Panc1 (cell line): ENCODE measurements around the gene MISP3. TPM values are rescaled to one million over a fixed set of nuclear protein-coding genes. Genes with fewer than 3 reads are reported as not detected.

Source experiments
- ATAC-seq: fragments of 200-7000 bp; cut with Tn5 transposase; 2 replicates; pipeline ENCODE4 v1.9.1; 2020; ENCODE audit warnings: mild to moderate bottlenecking, moderate library complexity
- BruUV-seq: library from RNA; stranded (reverse); fragments of 400-500 nt; replicated peaks from 2 replicates; lab custom pipeline; 2021; lab: Mats Ljungman, UMichigan
- CTCF ChIA-PET: fragments of 300-600 bp; sonication (Branson Sonifier 250); formaldehyde crosslinking; loops from one replicate; lab custom pipeline; 2022; ENCODE audit warnings: antibody characterized with exemption; lab: Charles Lee
- POLR2A ChIA-PET: fragments of 300-600 bp; sonication (Branson Sonifier 250); formaldehyde crosslinking; loops from one replicate; lab custom pipeline; 2022; ENCODE audit warnings: antibody characterized with exemption; lab: Charles Lee
- DNase-seq: peaks from one replicate; pipeline ENCODE4 v3.0.0-alpha.2; 2010; ENCODE audit warnings: low read depth, low spot score
- H3K27ac ChIP-seq: 2 replicates; pipeline ENCODE4 v1.5.1; 2011; ENCODE audit warnings: mild to moderate bottlenecking, low read length, inconsistent platforms
- H3K27me3 ChIP-seq: fragments of 200-500 bp; sonication (Bioruptor generic); 2 replicates; pipeline ENCODE4 v1.6.0; 2014; ENCODE audit warnings: low read length, inconsistent platforms; ENCODE audit not compliant: control insufficient read depth, insufficient read depth
- H3K36me3 ChIP-seq: fragments of 200-500 bp; sonication (Bioruptor generic); 2 replicates; pipeline ENCODE4 v1.5.1; 2014; ENCODE audit warnings: inconsistent platforms, mild to moderate bottlenecking, low read length, moderate library complexity; ENCODE audit not compliant: control insufficient read depth, insufficient read depth
- H3K4me1 ChIP-seq: 2 replicates; pipeline ENCODE4 v1.5.1; 2011; ENCODE audit warnings: inconsistent platforms, mild to moderate bottlenecking, low read length, moderate library complexity; ENCODE audit not compliant: control insufficient read depth, insufficient read depth
- H3K4me3 ChIP-seq, 2 experiments: 2 replicates each; pipeline ENCODE4 v1.5.1; 2011 to 2012; ENCODE audit warnings: low read depth in 2 of 2, low read length in 2 of 2, mild to moderate bottlenecking in 2 of 2, inconsistent platforms in 1 of 2, moderate library complexity in 1 of 2
- H3K9me3 ChIP-seq: fragments of 200-500 bp; sonication (Bioruptor generic); 2 replicates; pipeline ENCODE4 v1.5.1; 2014; ENCODE audit warnings: low read depth, mild to moderate bottlenecking, inconsistent platforms, low read length, moderate library complexity; ENCODE audit not compliant: control insufficient read depth, insufficient read depth
- POLR2AphosphoS5 ChIP-seq: IDR thresholded peaks from 2 replicates; pipeline ENCODE4 v1.6.1; 2012; ENCODE audit warnings: mild to moderate bottlenecking, low read depth, low read length, moderate library complexity
- SIN3A ChIP-seq: IDR thresholded peaks from 2 replicates; pipeline ENCODE4 v1.6.1; 2012; ENCODE audit warnings: low read depth, mild to moderate bottlenecking, low read length, moderate library complexity, borderline replicate concordance; ENCODE audit not compliant: insufficient read depth
- TCF7L2 ChIP-seq: IDR thresholded peaks from 2 replicates; pipeline ENCODE4 v1.6.1; 2011; ENCODE audit warnings: mild to moderate bottlenecking, low read depth, low read length, inconsistent platforms
- in situ Hi-C: cut with HindIII; loops from 2 replicates; pipeline ENCODE4 v1.10.0; 2016; ENCODE audit warnings: low sequenced_read_pairs, low pct_unique_long_range_greater_than_20kb
- intact Hi-C: fragments of 100-400 bp; cut with micrococcal nuclease; formaldehyde crosslinking; loops from one replicate; pipeline ENCODE4 v1.10.0; 2022; ENCODE audit not compliant: unreplicated experiment
- total RNA-seq: library from RNA; stranded (reverse); gene quantifications from one replicate; pipeline ENCODE4 v1.2.1, GENCODE V29; 2021; ENCODE audit not compliant: unreplicated experiment
- TF ChIP-seq, protein P1 (sequence below): fragments of 450-650 bp; IDR thresholded peaks from 2 replicates; pipeline ENCODE4 v1.5.1; 2017; ENCODE audit warnings: mild to moderate bottlenecking
- TF ChIP-seq, protein P2 (sequence below), 2 experiments: IDR thresholded peaks; 2 replicates each; pipeline ENCODE4 v1.6.1; 2011 to 2012; ENCODE audit warnings: low read depth in 2 of 2, control low read depth in 1 of 2, low read length in 1 of 2, mild to moderate bottlenecking in 1 of 2, moderate library complexity in 1 of 2; ENCODE audit not compliant: insufficient read depth in 1 of 2

The MISP3 gene
- total RNA-seq, 1 experiment from 2014 or later = 1.5 TPM

DNA sequence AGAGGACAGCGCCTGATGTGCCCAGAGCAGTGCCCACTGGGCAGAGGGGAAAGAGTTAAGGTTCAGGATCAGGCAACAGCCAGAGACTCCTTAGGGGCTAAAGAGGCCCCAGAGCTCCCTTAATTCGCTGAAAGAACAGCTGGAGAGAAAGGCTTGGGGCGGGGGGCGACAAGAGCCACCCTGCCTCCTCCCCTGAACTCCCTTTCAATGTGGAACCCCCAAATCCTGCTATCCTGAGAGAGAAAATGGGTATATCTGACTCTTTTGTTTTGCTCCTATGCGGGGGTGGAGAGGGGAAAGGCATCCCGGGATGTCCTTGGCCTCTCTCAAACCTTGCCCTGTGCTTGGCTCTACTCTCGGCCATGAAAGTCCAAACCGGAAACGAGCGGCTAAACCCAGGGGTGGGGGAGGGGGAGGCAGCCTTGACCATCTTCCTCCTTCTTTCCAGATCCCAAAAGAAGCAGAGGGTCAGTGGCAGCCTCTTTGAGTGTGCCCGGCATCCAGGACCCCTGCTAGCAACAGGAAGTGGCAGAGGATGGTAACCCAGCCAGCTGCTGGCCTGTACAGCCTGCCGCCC, 40.3 kb downstream of the MISP3 start:
- H3K4me1 ChIP-seq = peaks cover 31% of the 10 kb centered on the region
- H3K4me3 ChIP-seq = no peak overlapping the region
- H3K27me3 ChIP-seq = no peaks in the 10 kb centered on the region
- no peaks in the 10 kb centered on the region for H3K9me3 ChIP-seq
- TF ChIP-seq TCF7L2 = no peak
- no peaks in the 10 kb centered on the region for H3K36me3 ChIP-seq
- intact Hi-C loops (no loop called here), in situ Hi-C loops (no loop called here)
- DNase-seq (no peak), ATAC-seq (no peak)
- ChIA-PET CTCF (no interaction called here), POLR2A (interaction anchor here (0.6 kb wide), 1 partner anchor 64 kb away, joined by 11 read pairs; no protein-coding TSS in a partner anchor)
- peak overlapping the region; percentile 68 for H3K27ac ChIP-seq
- BruUV-seq = no TSS peak

DNA sequence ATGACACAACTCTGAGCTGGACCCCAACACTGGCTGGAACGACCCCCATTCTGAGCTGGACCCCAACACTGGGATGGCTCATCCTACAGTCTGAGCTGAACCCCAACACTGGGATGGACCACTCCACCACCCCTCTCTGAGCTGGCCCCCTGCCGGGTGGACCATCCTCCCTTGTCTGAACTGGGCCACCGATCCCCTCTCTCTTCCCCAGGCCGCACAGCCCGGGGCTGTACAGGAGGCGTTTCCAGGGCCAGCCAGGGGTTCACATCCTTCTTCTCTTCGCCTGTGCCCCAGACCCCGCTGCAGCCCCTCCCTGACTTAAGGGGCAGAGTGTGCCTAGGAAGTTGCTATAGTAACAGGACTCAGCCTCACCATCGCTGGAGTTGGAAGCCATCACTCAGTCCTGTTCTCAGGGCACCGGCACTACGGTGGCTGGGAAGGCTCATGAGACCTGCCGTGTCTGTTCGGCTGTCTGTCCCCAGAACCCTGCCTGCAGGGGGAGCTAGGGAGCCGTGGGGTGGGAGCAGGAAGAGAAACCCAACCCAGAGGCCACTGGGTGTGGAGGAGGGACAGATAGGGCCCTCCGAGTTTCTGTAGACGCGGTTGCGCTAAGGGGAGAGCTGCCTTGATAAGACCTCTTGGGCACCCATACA, 41.3 kb downstream of the MISP3 start:
- H3K9me3 ChIP-seq = no peaks in the 10 kb centered on the region
- CTCF ChIA-PET = interaction anchor here (0.5 to 1.5 kb wide), 4 partner anchors 9 to 259 kb away, joined by 4 to 9 read pairs (median 6); partner anchors contain the start of gene ASF1B
- ATAC-seq (no peak), DNase-seq (no peak)
- intact Hi-C loops = no loop called here
- 0 out of 4 replicates have a peak overlapping the region, but pooled peaks of 1 of the 2 experiments have one; percentile 2 for H3K4me3 ChIP-seq
- in situ Hi-C loops = no loop called here
- H3K27ac ChIP-seq = peak overlapping the region; percentile 34; the same call in 1 of the 2 replicates
- H3K4me1 ChIP-seq = peaks cover 36% of the 10 kb centered on the region
- POLR2A ChIA-PET = no interaction called here
- H3K36me3 ChIP-seq = no peaks in the 10 kb centered on the region
- BruUV-seq = no TSS peak
- no peaks in the 10 kb centered on the region for H3K27me3 ChIP-seq
- TF ChIP-seq TCF7L2 = no peak
- no peak for TF ChIP-seq POLR2AphosphoS5

DNA sequence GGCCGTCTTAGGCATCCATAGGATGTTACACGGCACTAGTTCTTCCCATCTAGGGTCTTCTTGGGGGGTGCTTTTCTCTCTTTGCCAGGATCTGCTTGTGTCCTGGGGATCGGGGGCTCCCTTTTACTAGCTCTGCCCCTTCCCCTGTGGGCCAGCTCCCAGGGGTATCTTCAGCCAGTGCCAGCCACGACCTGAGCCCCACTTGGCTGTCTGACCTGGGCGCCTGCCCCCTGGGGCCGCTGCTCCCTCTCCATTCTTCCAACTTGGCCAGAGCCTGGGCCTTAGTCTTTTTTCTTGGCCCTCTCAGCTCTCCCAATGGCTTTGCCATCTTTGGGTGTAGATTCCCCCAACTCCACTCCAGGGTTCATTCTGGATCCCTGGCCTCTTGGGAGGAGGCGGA, 41.9 kb downstream of the MISP3 start:
- intact Hi-C loops = no loop called here
- ChIA-PET POLR2A (interaction anchor here (0.6 kb wide), 1 partner anchor 216 kb away, joined by 4 read pairs; no protein-coding TSS in a partner anchor), CTCF (interaction anchor here (0.6 to 1.5 kb wide), 3 partner anchors 22 to 260 kb away, joined by 3 to 5 read pairs (median 4); partner anchors contain the start of gene ASF1B)
- DNase-seq (no peak), ATAC-seq (no peak)
- no TSS peak for BruUV-seq
- Histone ChIP-seq H3K4me3 (no peak overlapping the region), H3K27ac (no peak overlapping the region), H3K9me3 (no peaks in the 10 kb centered on the region), H3K36me3 (no peaks in the 10 kb centered on the region), H3K4me1 (peaks cover 41% of the 10 kb centered on the region), H3K27me3 (no peaks in the 10 kb centered on the region)
- in situ Hi-C loops = no loop called here
- TF ChIP-seq, protein P1, sequence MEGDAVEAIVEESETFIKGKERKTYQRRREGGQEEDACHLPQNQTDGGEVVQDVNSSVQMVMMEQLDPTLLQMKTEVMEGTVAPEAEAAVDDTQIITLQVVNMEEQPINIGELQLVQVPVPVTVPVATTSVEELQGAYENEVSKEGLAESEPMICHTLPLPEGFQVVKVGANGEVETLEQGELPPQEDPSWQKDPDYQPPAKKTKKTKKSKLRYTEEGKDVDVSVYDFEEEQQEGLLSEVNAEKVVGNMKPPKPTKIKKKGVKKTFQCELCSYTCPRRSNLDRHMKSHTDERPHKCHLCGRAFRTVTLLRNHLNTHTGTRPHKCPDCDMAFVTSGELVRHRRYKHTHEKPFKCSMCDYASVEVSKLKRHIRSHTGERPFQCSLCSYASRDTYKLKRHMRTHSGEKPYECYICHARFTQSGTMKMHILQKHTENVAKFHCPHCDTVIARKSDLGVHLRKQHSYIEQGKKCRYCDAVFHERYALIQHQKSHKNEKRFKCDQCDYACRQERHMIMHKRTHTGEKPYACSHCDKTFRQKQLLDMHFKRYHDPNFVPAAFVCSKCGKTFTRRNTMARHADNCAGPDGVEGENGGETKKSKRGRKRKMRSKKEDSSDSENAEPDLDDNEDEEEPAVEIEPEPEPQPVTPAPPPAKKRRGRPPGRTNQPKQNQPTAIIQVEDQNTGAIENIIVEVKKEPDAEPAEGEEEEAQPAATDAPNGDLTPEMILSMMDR = no peak
- TF ChIP-seq POLR2AphosphoS5 (no peak), SIN3A (no peak)
- TF ChIP-seq, protein P2, sequence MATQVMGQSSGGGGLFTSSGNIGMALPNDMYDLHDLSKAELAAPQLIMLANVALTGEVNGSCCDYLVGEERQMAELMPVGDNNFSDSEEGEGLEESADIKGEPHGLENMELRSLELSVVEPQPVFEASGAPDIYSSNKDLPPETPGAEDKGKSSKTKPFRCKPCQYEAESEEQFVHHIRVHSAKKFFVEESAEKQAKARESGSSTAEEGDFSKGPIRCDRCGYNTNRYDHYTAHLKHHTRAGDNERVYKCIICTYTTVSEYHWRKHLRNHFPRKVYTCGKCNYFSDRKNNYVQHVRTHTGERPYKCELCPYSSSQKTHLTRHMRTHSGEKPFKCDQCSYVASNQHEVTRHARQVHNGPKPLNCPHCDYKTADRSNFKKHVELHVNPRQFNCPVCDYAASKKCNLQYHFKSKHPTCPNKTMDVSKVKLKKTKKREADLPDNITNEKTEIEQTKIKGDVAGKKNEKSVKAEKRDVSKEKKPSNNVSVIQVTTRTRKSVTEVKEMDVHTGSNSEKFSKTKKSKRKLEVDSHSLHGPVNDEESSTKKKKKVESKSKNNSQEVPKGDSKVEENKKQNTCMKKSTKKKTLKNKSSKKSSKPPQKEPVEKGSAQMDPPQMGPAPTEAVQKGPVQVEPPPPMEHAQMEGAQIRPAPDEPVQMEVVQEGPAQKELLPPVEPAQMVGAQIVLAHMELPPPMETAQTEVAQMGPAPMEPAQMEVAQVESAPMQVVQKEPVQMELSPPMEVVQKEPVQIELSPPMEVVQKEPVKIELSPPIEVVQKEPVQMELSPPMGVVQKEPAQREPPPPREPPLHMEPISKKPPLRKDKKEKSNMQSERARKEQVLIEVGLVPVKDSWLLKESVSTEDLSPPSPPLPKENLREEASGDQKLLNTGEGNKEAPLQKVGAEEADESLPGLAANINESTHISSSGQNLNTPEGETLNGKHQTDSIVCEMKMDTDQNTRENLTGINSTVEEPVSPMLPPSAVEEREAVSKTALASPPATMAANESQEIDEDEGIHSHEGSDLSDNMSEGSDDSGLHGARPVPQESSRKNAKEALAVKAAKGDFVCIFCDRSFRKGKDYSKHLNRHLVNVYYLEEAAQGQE (IDR thresholded peaks at IDR 0.05; ENCODE audit: insufficient read depth in 1 of 2, low read depth in 2 of 2, low read length in 1 of 2) = no peak
